Esophagus muscularis mucosa (tissue), 4 donors: ENCODE data around the gene SH3RF2. TPM values are rescaled to one million over a fixed set of nuclear protein-coding genes. Genes with fewer than 3 reads are reported as not detected.

Experiments
- DNase-seq: peaks from one replicate; pipeline ENCODE4 v3.0.0-alpha.2; 2017; ENCODE audit errors: extremely low spot score
- H3K27ac ChIP-seq, 4 donors: fragments of 200-600 bp; sonication (generic); replicated peaks in 1 of 4; 1 replicate in 3 of 4; 2 replicates in 1 of 4; pipeline ENCODE4 v1.5.1; 2016 to 2019; ENCODE audit warnings: mild to moderate bottlenecking in 1 of 4
- H3K27me3 ChIP-seq, 4 donors: fragments of 200-600 bp; sonication (generic); one replicate each; pipeline versions ENCODE4 v1.5.1 to v1.6.0; 2016 to 2019
- H3K36me3 ChIP-seq, 4 donors: fragments of 200-600 bp; sonication (generic); one replicate each; pipeline ENCODE4 v1.5.1; 2016 to 2019
- H3K4me1 ChIP-seq, 4 donors: fragments of 200-600 bp; sonication (generic); one replicate each; pipeline ENCODE4 v1.5.1; 2016 to 2019
- H3K4me3 ChIP-seq, 4 donors: fragments of 200-600 bp; sonication (generic); 1 replicate in 2 of 4; 2 replicates in 2 of 4; pipeline ENCODE4 v1.5.1; 2016 to 2019; ENCODE audit warnings: mild to moderate bottlenecking in 4 of 4, moderate library complexity in 1 of 4
- H3K9me3 ChIP-seq, 4 donors: fragments of 200-600 bp; sonication (generic); 1 replicate in 3 of 4; 2 replicates in 1 of 4; pipeline ENCODE4 v1.5.1; 2016 to 2019
- EP300 ChIP-seq: sonication (generic); formaldehyde crosslinking; IDR thresholded peaks from one replicate; pipeline ENCODE4 v1.6.1; 2017; ENCODE audit warnings: antibody characterized with exemption
- POLR2A ChIP-seq: fragments of 450-650 bp; IDR thresholded peaks from one replicate; pipeline ENCODE4 v1.6.1; 2017; ENCODE audit warnings: antibody characterized with exemption, moderate library complexity, mild to moderate bottlenecking, low read depth
- POLR2AphosphoS5 ChIP-seq, 2 donors: sonication (generic); formaldehyde crosslinking; IDR thresholded peaks; one replicate each; pipeline ENCODE4 v1.6.1; 2017; ENCODE audit warnings: antibody characterized with exemption in 2 of 2
- WGBS: methylation state at CpG from one replicate; pipeline ENCODE4 v1.1.5; 2018; 5-methylcytosine and 5-hydroxymethylcytosine counted together
- intact Hi-C: fragments of 100-400 bp; cut with DNase I; formaldehyde crosslinking; loops from one replicate; pipeline ENCODE4 v1.15.1; 2023
- total RNA-seq, 4 donors: library from RNA; depleted of rRNA; stranded (reverse); fragments of >200 nt; gene quantifications; one replicate each; pipeline versions ENCODE4 v1.1.0 to v1.2.1, GENCODE V29; 2016
- TF ChIP-seq, protein P1 (sequence below), 3 experiments: fragments of 200-600 bp in 2 of 3; fragments of 450-650 bp in 1 of 3; sonication (generic) in 2 of 3; IDR thresholded peaks; one replicate each; pipeline ENCODE4 v1.5.1; 2017 to 2019; ENCODE audit warnings: antibody characterized with exemption in 3 of 3, mild to moderate bottlenecking in 2 of 3, moderate library complexity in 1 of 3

Gene SH3RF2
- total RNA-seq, 4 donors from 2014 or later: 0.66 to 2.1 (median 1.5) TPM

DNA sequence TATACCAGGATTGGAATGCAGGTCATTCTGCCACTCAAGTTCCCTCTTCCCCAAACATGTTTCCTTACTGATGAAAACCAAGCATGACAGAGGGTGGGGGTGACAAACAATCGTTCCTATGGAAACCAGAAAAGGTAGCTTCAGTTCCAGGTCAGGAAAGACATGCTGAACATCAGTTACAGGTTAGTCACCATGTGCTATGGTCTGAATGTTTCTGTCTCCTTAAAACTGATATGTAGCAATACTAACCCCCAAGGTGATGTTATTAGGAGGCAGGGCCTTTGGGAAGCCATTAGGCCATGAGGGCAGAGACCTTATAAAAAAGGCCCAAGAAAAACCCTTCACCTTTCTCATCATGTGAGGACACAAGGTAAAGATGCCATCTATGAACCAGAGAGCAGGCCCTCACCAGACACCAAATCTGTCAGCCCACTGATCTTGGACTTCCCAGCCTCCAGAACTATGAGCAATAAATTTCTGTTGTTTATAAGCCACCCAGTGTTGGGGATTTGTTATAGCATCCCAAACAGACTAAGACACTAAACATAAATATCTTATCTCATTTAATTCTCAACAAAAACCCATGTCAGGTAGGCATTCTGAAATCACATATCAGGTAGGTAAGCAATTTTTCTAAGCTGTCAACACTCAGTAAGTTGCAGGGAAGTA, 15.7 kb upstream of the SH3RF2 start:
- intact Hi-C loops: no loop called here
- Histone ChIP-seq H3K4me3 (no peak overlapping the region), H3K36me3 (no peaks in the 10 kb centered on the region), H3K4me1 (peaks cover 10 to 17% (median 12%) of the 10 kb centered on the region in 4 donors), H3K27ac (no peak overlapping the region), H3K9me3 (no peaks in the 10 kb centered on the region), H3K27me3 (no peaks in the 10 kb centered on the region)
- 60% methylated on average over 1 of the region's 1 CpG for WGBS
- DNase-seq: no peak
- TF ChIP-seq, protein P1, sequence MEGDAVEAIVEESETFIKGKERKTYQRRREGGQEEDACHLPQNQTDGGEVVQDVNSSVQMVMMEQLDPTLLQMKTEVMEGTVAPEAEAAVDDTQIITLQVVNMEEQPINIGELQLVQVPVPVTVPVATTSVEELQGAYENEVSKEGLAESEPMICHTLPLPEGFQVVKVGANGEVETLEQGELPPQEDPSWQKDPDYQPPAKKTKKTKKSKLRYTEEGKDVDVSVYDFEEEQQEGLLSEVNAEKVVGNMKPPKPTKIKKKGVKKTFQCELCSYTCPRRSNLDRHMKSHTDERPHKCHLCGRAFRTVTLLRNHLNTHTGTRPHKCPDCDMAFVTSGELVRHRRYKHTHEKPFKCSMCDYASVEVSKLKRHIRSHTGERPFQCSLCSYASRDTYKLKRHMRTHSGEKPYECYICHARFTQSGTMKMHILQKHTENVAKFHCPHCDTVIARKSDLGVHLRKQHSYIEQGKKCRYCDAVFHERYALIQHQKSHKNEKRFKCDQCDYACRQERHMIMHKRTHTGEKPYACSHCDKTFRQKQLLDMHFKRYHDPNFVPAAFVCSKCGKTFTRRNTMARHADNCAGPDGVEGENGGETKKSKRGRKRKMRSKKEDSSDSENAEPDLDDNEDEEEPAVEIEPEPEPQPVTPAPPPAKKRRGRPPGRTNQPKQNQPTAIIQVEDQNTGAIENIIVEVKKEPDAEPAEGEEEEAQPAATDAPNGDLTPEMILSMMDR (IDR thresholded peaks at IDR 0.05): no peak
- no peak for TF ChIP-seq POLR2AphosphoS5 (IDR thresholded peaks at IDR 0.05)
- TF ChIP-seq EP300: no peak
- TF ChIP-seq POLR2A: no peak

DNA sequence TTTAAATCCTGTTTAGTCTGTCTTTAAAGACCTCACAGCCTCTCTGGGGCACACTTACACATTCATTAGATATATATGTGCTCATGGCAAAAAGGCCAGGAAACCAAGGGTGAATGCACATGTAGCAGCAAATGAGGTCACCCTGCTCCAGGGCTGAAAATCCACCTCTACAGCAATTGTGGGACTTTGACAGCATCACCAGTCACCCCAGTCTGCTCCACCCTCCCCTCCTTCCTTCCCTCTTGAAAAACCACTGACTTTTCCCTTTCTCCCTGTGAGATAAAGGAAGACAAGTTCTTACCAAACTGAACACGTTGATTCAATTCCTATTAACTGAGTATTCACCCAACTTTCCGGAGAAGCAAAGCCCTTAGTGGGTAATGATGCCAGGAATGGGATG, 15.2 kb upstream of the SH3RF2 start:
- peaks cover 10 to 22% (median 14%) of the 10 kb centered on the region in 4 donors for H3K4me1 ChIP-seq
- TF ChIP-seq, protein P1 (IDR thresholded peaks at IDR 0.05): no peak
- TF ChIP-seq POLR2A (no peak), EP300 (no peak), POLR2AphosphoS5 (IDR thresholded peaks at IDR 0.05) (no peak)
- 77% methylated on average over 2 of the region's 2 CpGs for WGBS
- H3K9me3 ChIP-seq: no peaks in the 10 kb centered on the region
- no peak overlapping the region for H3K4me3 ChIP-seq
- DNase-seq: no peak
- H3K27ac ChIP-seq: no peak overlapping the region
- intact Hi-C loops: no loop called here
- no peaks in the 10 kb centered on the region for H3K27me3 ChIP-seq
- H3K36me3 ChIP-seq: no peaks in the 10 kb centered on the region

DNA sequence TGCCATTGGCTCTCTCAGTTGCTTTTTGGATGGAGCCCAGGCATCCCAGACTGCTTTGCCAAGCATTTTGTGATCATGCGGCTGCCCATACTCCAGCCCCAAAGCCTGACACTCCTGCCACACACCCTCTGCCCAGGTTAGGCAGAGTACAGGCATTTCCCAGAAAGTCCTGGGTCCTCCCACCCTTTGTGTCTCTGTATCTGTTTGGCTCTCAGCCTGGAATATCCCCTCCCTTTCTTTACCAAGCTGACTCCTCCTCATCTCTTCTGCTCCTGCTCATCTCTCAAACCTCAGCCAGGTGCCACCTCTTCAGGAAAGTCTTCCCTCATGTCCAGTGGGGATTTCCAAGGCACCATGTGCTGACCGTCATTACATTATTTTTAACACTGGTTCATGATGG, 14.3 kb upstream of the SH3RF2 start:
- no peaks in the 10 kb centered on the region for H3K36me3 ChIP-seq

DNA sequence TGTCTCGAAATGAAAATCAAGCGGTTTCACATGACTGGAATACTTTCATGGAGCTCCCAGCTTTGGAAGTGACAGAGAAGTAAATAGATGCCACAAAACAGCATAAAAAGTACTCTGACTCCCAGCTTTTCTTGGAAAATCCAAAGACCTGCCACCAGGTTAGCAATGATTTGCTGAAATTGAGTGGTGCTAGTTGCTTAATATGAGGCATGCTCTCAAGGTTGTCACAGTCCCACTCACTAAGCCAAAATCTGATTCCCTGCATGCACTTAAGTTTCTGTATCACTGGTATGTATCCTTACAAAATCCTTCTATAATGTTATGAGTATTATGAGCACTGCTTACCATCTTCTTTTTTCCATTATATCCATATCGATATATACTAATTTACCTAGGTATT, 13.0 kb upstream of the SH3RF2 start:
- H3K9me3 ChIP-seq: no peaks in the 10 kb centered on the region
- H3K4me1 ChIP-seq: peaks cover 0 to 18% (median 14%) of the 10 kb centered on the region in 4 donors
- no peak for DNase-seq
- H3K4me3 ChIP-seq: no peak overlapping the region
- no peaks in the 10 kb centered on the region for H3K36me3 ChIP-seq
- no peak for TF ChIP-seq POLR2A
- no peak for TF ChIP-seq POLR2AphosphoS5 (IDR thresholded peaks at IDR 0.05)
- no peak for TF ChIP-seq EP300
- TF ChIP-seq, protein P1 (IDR thresholded peaks at IDR 0.05): no peak
- 99% methylated on average over 3 of the region's 3 CpGs for WGBS
- H3K27me3 ChIP-seq: no peaks in the 10 kb centered on the region
- H3K27ac ChIP-seq: no peak overlapping the region
- intact Hi-C loops: no loop called here

More for the DNA sequence above, 14.3 kb upstream of the SH3RF2 start:
- Histone ChIP-seq H3K4me3 (no peak overlapping the region), H3K27me3 (no peaks in the 10 kb centered on the region), H3K9me3 (no peaks in the 10 kb centered on the region), H3K4me1 (peaks cover 8 to 23% (median 14%) of the 10 kb centered on the region in 4 donors), H3K27ac (no peak overlapping the region)
- TF ChIP-seq, protein P1 (IDR thresholded peaks at IDR 0.05): no peak
- no peak for TF ChIP-seq EP300
- no peak for TF ChIP-seq POLR2AphosphoS5 (IDR thresholded peaks at IDR 0.05)
- no peak for TF ChIP-seq POLR2A
- 76% methylated on average over 2 of the region's 2 CpGs for WGBS
- intact Hi-C loops: no loop called here
- DNase-seq: no peak
